SK-N-SH treated with all-trans-retinoic acid at 6 μM for 48 hours (cell line): ENCODE measurements around the gene CSNK1D.
"Not testable (repeated sequence)": the region's sequence is repeated elsewhere in the genome, so short reads cannot be mapped to it uniquely, and the experiment has no call there.

ENCODE experiments used
- ISL1 ChIP-seq: fragments of 250-450 bp; sonication (Bioruptor Pico); IDR thresholded peaks from 2 replicates; pipeline ENCODE4 v2.1.2; 2022; ENCODE audit warnings: mild to moderate bottlenecking, moderate library complexity
- SNAI2 ChIP-seq: fragments of 250-450 bp; sonication (Bioruptor Pico); IDR thresholded peaks from 2 replicates; pipeline ENCODE4 v1.5.0; 2020; ENCODE audit warnings: mild to moderate bottlenecking, moderate library complexity
- TOX ChIP-seq: fragments of 250-450 bp; sonication (Bioruptor Pico); IDR thresholded peaks from 2 replicates; pipeline ENCODE4 v1.8.0; 2021; ENCODE audit warnings: mild to moderate bottlenecking, moderate library complexity, borderline replicate concordance
- ZNF565 ChIP-seq: fragments of 450-650 bp; formaldehyde crosslinking; conservative IDR thresholded peaks from 2 replicates; pipeline ENCODE4 v1.5.0; 2020; ENCODE audit warnings: low read depth, mild to moderate bottlenecking, moderate library complexity
- TF ChIP-seq, protein P1 (sequence below): fragments of 250-450 bp; sonication (Bioruptor Pico); IDR thresholded peaks from 2 replicates; pipeline ENCODE4 v1.8.0; 2020; ENCODE audit warnings: mild to moderate bottlenecking, moderate library complexity, borderline replicate concordance

DNA sequence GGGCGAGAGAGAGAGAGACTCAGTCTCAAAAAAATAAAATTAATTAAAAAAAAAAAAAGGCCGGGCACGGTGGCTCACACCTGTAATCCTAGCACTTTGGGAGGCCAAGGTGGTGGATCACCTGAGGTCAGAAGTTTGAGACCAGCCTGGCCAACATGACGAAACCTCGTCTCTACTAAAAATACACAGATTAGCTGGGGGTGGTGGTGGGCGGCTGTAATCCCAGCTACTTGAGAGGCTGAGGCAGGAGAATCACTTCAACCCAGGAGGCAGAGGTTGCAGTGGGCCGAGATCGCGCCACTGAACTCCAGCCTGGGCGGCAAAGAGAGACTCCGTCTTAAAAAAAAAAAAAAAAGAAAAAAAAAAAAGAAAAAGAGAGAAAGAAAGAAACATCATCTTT lies 62.8 kb downstream of the CSNK1D start:
- TF ChIP-seq ZNF565, SNAI2, ISL1, TOX (CRISPR knock-in tag): not testable (repeated sequence)
- TF ChIP-seq, protein P1, sequence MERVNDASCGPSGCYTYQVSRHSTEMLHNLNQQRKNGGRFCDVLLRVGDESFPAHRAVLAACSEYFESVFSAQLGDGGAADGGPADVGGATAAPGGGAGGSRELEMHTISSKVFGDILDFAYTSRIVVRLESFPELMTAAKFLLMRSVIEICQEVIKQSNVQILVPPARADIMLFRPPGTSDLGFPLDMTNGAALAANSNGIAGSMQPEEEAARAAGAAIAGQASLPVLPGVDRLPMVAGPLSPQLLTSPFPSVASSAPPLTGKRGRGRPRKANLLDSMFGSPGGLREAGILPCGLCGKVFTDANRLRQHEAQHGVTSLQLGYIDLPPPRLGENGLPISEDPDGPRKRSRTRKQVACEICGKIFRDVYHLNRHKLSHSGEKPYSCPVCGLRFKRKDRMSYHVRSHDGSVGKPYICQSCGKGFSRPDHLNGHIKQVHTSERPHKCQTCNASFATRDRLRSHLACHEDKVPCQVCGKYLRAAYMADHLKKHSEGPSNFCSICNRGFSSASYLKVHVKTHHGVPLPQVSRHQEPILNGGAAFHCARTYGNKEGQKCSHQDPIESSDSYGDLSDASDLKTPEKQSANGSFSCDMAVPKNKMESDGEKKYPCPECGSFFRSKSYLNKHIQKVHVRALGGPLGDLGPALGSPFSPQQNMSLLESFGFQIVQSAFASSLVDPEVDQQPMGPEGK (CRISPR knock-in tag): not testable (repeated sequence)
